ENCODE measurements around the gene DICER1.

- no peak for TF ChIP-seq CTCF (IDR thresholded peaks at IDR 0.05 in 4 of 5, conservative IDR thresholded peaks at IDR 0.05 in 1 of 5)
- no peak for TF ChIP-seq POLR2A (IDR thresholded peaks at IDR 0.05)
Observed at GRCh38 chr14:95096476-95096875, 60.9 kb downstream of the DICER1 start.
